ENCODE measurements around the gene RBM33.

DNA sequence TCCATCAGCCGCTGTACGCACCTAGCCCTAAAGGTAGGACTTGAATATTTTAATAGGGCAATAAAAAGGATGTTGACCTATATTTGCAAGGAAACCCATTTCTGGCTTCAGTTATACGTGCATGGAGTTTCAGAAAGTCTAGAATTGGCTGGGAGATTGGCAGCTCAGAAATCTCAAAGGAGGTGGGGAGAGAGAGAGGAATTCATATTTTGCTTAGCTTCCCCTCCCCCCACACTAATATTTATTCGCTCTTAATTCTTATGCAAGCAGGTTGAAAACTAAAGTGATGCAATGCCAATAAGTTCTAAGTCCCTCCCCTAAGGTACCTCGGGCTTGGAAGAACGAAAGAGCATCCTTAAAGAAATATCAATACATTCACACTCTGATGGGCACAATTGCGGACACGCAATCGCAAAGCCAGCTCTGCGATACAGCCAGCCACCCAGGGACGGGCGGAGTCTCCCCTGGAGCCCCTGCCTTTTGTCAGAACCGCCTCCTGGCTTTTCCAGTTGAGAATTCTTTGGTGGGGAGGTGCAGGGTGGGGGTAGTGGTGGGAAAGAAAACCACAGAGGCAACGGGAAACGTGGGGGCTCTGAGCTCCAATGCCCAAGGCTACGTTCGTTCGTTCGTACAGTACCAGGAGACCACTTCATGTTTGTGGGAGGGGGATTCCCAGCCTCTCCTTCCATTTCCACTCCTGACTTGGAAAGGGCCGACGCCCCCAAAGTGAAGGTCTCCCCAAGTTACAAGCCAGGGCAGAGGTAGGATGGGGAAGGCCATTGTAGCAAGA is 166.5 kb downstream of the RBM33 start:
- TF ChIP-seq EZH2 (IDR thresholded peaks at IDR 0.05) (no peak), POLR2AphosphoS5 (IDR thresholded peaks at IDR 0.05; ENCODE audit: borderline replicate concordance, low read depth, low read length) (no peak), FOXP2 (optimal IDR thresholded peaks at IDR 0.05; ENCODE audit: control extremely low read depth, extremely low read length, insufficient read depth) (no peak)
